CD14-positive monocyte (primary cell): Measurements from ENCODE around the gene LIPA. TPM values are rescaled to one million over a fixed set of nuclear protein-coding genes. Genes with fewer than 3 reads are reported as not detected.

Source experiments
- DNase-seq, 3 donors: peaks; one replicate each; pipeline ENCODE4 v3.0.0-alpha.2; 2011 to 2022
- H2AFZ ChIP-seq: 2 replicates; pipeline ENCODE4 v1.6.0; 2012; ENCODE audit warnings: mild to moderate bottlenecking, low read depth, low read length, inconsistent platforms; ENCODE audit not compliant: insufficient read depth, poor library complexity, severe bottlenecking
- H3K27ac ChIP-seq, 2 donors: 1 replicate in 1 of 2; 2 replicates in 1 of 2; pipeline ENCODE4 v1.5.1; 2012 to 2013; ENCODE audit warnings: low read length in 2 of 2, control low read depth in 1 of 2, inconsistent platforms in 1 of 2, low read depth in 1 of 2, mild to moderate bottlenecking in 1 of 2
- H3K27me3 ChIP-seq, 2 donors: one replicate each; pipeline versions ENCODE4 v1.6.0 to v1.6.1; 2011 to 2013; ENCODE audit warnings: low read length in 2 of 2; ENCODE audit not compliant: control insufficient read depth in 2 of 2, insufficient read depth in 2 of 2
- H3K36me3 ChIP-seq, 2 donors: replicated peaks in 1 of 2; 1 replicate in 1 of 2; 2 replicates in 1 of 2; pipeline versions ENCODE4 v1.5.1 to v1.6.1; 2012 to 2013; ENCODE audit warnings: low read length in 2 of 2, control low read depth in 1 of 2, inconsistent platforms in 1 of 2, mild to moderate bottlenecking in 1 of 2; ENCODE audit not compliant: insufficient read depth in 2 of 2, control insufficient read depth in 1 of 2
- H3K4me1 ChIP-seq, 2 donors: 1 replicate in 1 of 2; 2 replicates in 1 of 2; pipeline versions ENCODE4 v1.5.1 to v1.6.1; 2012 to 2013; ENCODE audit warnings: low read length in 2 of 2, control low read depth in 1 of 2, inconsistent platforms in 1 of 2, mild to moderate bottlenecking in 1 of 2, moderate library complexity in 1 of 2; ENCODE audit not compliant: insufficient read depth in 2 of 2, control insufficient read depth in 1 of 2
- H3K4me2 ChIP-seq: replicated peaks from 2 replicates; pipeline ENCODE3; 2012; ENCODE audit warnings: low read length, moderate library complexity, mild to moderate bottlenecking; ENCODE audit not compliant: poor library complexity, severe bottlenecking; ENCODE audit errors: extremely low read depth
- H3K4me3 ChIP-seq, 3 experiments: fragments of 200-600 bp in 1 of 3; sonication (generic) in 1 of 3; replicated peaks in 1 of 3; 1 replicate in 2 of 3; 2 replicates in 1 of 3; pipeline ENCODE4 v1.5.1; 2011 to 2013; ENCODE audit warnings: low read length in 3 of 3, mild to moderate bottlenecking in 3 of 3, control low read depth in 2 of 3, low read depth in 2 of 3, inconsistent platforms in 1 of 3, moderate library complexity in 1 of 3
- H3K79me2 ChIP-seq: 2 replicates; pipeline ENCODE4 v1.6.0; 2012; ENCODE audit warnings: mild to moderate bottlenecking, control low read depth, inconsistent platforms, low read length, moderate library complexity; ENCODE audit not compliant: insufficient read depth
- H3K9ac ChIP-seq: 2 replicates; pipeline ENCODE4 v1.6.0; 2017; ENCODE audit warnings: low read length, mild to moderate bottlenecking; ENCODE audit not compliant: insufficient read depth, poor library complexity, severe bottlenecking
- H3K9me3 ChIP-seq, 2 donors: replicated peaks in 1 of 2; 1 replicate in 1 of 2; 2 replicates in 1 of 2; pipeline versions ENCODE4 v1.5.1 to v1.6.1; 2012 to 2013; ENCODE audit warnings: low read length in 2 of 2, control low read depth in 1 of 2; ENCODE audit not compliant: control insufficient read depth in 1 of 2, insufficient read depth in 1 of 2
- H4K20me1 ChIP-seq: 2 replicates; pipeline ENCODE4 v1.6.0; 2012; ENCODE audit warnings: mild to moderate bottlenecking, low read length, control low read depth, moderate library complexity; ENCODE audit not compliant: insufficient read depth
- H3K27ac Mint-ChIP-seq, 7 donors: one replicate each; pipeline ENCODE4 v1.8.0; 2020; ENCODE audit warnings: mild to moderate bottlenecking in 7 of 7, mixed read lengths in 7 of 7, moderate library complexity in 6 of 7, inconsistent platforms in 2 of 7
- H3K27me3 Mint-ChIP-seq, 3 donors: one replicate each; pipeline ENCODE4 v1.8.0; 2021 to 2022; ENCODE audit warnings: low read depth in 3 of 3, mild to moderate bottlenecking in 3 of 3, mixed read lengths in 3 of 3, moderate library complexity in 3 of 3, inconsistent platforms in 1 of 3
- H3K36me3 Mint-ChIP-seq, 2 donors: one replicate each; pipeline ENCODE4 v1.8.0; 2020; ENCODE audit warnings: mixed read lengths in 2 of 2, inconsistent platforms in 1 of 2, mild to moderate bottlenecking in 1 of 2
- H3K4me1 Mint-ChIP-seq: one replicate; pipeline ENCODE4 v1.8.0; 2020; ENCODE audit warnings: mild to moderate bottlenecking, mixed read lengths
- H3K4me3 Mint-ChIP-seq, 2 donors: one replicate each; pipeline ENCODE4 v1.8.0; 2020; ENCODE audit warnings: mild to moderate bottlenecking in 2 of 2, mixed read lengths in 2 of 2, moderate library complexity in 1 of 2
- H3K9me3 Mint-ChIP-seq, 7 donors: one replicate each; pipeline ENCODE4 v1.8.0; 2020 to 2022; ENCODE audit warnings: mixed read lengths in 7 of 7, mild to moderate bottlenecking in 6 of 7, moderate library complexity in 6 of 7, inconsistent platforms in 2 of 7
- CTCF ChIP-seq: fragments of 200-600 bp; IDR thresholded peaks from one replicate; pipeline ENCODE4 v1.8.0; 2022; ENCODE audit warnings: antibody characterized with exemption, mild to moderate bottlenecking
- WGBS: methylation state at CpG from one replicate; pipeline ENCODE4 v1.1.5; 2013; ENCODE audit warnings: missing lambda C conversion rate; ENCODE audit not compliant: insufficient coverage; 5-methylcytosine and 5-hydroxymethylcytosine counted together
- intact Hi-C, 2 donors: fragments of 100-400 bp; cut with micrococcal nuclease; formaldehyde crosslinking; loops; one replicate each; pipeline versions ENCODE4 v1.15.0 to v1.15.1; 2023
- polyA plus RNA-seq, 3 donors: library from polyadenylated mRNA; depleted of rRNA in 1 of 3; unstranded in 2 of 3; stranded (reverse) in 1 of 3; fragments of 300-500 nt in 2 of 3; fragments of >200 nt in 1 of 3; fragmentation: Illumina TruSeq in 2 of 3; gene quantifications; 1 replicate in 2 of 3; 2 replicates in 1 of 3; pipeline ENCODE4 v1.2.3, GENCODE V29; 2012 to 2021

The LIPA gene
- polyA plus RNA-seq, 3 donors: 37.4 to 353 (median 289) TPM

- Mint-ChIP-seq H3K4me1 (peaks cover 9% of the 10 kb centered on the region), H3K9me3 (no peaks in the 10 kb centered on the region), H3K4me3 (no peak overlapping the region), H3K27ac (peak overlapping the region in 1 of 7 donors; percentile 21), H3K27me3 (peaks cover 3 to 10% (median 9%) of the 10 kb centered on the region in 3 donors), H3K36me3 (peaks cover 22 to 28% of the 10 kb centered on the region in 2 donors)
- peaks cover 5 to 10% of the 10 kb centered on the region in 2 donors for H3K4me1 ChIP-seq
- no peak for DNase-seq
- H3K4me3 ChIP-seq: no peak overlapping the region
- intact Hi-C loops: loop anchor here (2.0 to 10.0 kb wide), 3 partner anchors 184 to 360 kb away; partner anchors contain the start of gene ANKRD22 (in 1 of the 2)
- TF ChIP-seq CTCF: no peak
- no peaks in the 10 kb centered on the region for H3K79me2 ChIP-seq
- no peak overlapping the region for H3K9ac ChIP-seq
- H3K27me3 ChIP-seq: peaks cover 9 to 21% of the 10 kb centered on the region in 2 donors
- H4K20me1 ChIP-seq: no peaks in the 10 kb centered on the region
- WGBS: 100% methylated on average over 3 of the region's 8 CpGs
- no peak overlapping the region for H2AFZ ChIP-seq
- no peaks in the 10 kb centered on the region for H3K9me3 ChIP-seq
- no peak overlapping the region for H3K27ac ChIP-seq
- H3K4me2 ChIP-seq: no peak overlapping the region
- H3K36me3 ChIP-seq: peaks cover 29 to 39% of the 10 kb centered on the region in 2 donors
These were observed 36.9 kb downstream of the LIPA start for GRCh38 chr10:89214566-89215165.

GRCh38 chr10:89213191-89213808 is 38.3 kb downstream of the LIPA start:
- peaks cover 16 to 20% of the 10 kb centered on the region in 2 donors for H3K36me3 Mint-ChIP-seq
- Histone ChIP-seq H3K9me3 (no peaks in the 10 kb centered on the region), H3K9ac (no peak overlapping the region), H3K4me1 (peaks cover 9 to 13% of the 10 kb centered on the region in 2 donors), H3K36me3 (peaks cover 23 to 27% of the 10 kb centered on the region in 2 donors), H3K27me3 (peaks cover 20 to 35% of the 10 kb centered on the region in 2 donors), H3K27ac (no peak overlapping the region), H3K4me2 (no peak overlapping the region), H2AFZ (no peak overlapping the region), H3K79me2 (no peaks in the 10 kb centered on the region), H4K20me1 (no peaks in the 10 kb centered on the region), H3K4me3 (no peak overlapping the region)
- H3K9me3 Mint-ChIP-seq: peaks cover 0 to 5% (median 0%) of the 10 kb centered on the region in 7 donors
- intact Hi-C loops: loop anchor here in 1 of 2 donors (2.0 to 10.0 kb wide), 2 partner anchors 182 to 358 kb away; partner anchors contain the start of gene ANKRD22
- peaks cover 10% of the 10 kb centered on the region for H3K4me1 Mint-ChIP-seq
- peak in 2 of 3 donors; percentile 37 to 43 for DNase-seq
- TF ChIP-seq CTCF: peak; percentile 85
- H3K27ac Mint-ChIP-seq: peak overlapping the region in 1 of 7 donors; percentile 25
- WGBS: no CpG with 5 or more reads among the region's 8 CpGs
- no peak overlapping the region for H3K4me3 Mint-ChIP-seq
- H3K27me3 Mint-ChIP-seq: peaks cover 16 to 22% (median 21%) of the 10 kb centered on the region in 3 donors
